HG03457 (cell line): ENCODE measurements around the gene JPH3.

Source experiments
- ATAC-seq: cut with Tn5 transposase; IDR thresholded peaks from one replicate; pipeline ENCODE4 v1.9.1; 2021; ENCODE audit warnings: moderate number of reproducible peaks; ENCODE audit not compliant: unreplicated experiment

JPH3 gene

DNA sequence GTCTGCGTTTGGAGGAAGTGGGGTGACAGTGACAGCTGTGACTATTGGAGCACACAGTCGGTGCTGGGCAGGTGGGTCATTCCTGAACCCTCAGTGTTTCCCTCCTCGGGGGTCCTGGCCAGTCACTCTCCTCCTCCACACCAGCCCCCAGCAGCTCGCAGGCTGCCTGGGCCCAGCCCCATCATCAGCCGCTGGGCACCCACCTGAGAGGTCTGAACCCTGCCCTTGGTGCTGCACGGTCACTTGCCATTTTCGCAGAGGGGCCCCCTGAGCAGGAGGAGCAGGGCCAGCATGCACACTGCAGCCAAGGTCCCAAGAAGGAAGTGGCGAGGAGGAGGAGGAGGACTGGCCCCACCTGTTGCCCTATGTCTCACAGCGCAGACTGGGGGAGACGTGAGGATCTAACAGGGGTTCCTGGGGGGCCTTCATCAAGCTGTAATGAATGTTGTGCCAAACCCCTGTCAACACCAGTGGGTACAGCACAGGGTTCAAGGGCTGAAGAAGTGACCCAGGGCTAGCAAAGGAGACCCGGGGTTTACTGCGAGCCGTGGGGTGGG lies 23.0 kb downstream of the JPH3 start:
- no peak for ATAC-seq

- no peak for ATAC-seq
Measured at GRCh38 chr16:87626401-87626800, 24.1 kb downstream of the JPH3 start.

DNA sequence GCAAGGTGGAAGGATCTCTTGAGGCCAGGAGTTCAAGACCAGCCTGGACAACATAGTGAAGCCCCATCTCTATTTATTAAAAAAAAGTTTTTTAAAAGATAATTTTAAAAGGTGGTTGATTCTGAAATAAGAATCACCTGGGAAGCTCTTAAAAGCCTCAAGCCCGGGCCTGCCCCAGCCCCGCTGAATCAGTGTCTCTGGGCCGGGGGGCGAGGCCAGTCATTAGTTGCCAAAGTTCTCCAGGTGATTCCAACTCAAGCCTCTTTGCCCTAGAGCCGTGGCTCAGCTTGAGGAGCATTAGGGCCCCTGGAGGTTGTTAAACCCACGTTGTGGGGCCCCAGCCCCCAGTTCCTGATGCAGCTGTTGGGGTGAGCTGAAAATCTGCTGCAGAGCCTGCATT lies 24.6 kb downstream of the JPH3 start:
- no peak for ATAC-seq

- ATAC-seq, result no peak
Measured at GRCh38 chr16:87627542-87628245, 25.4 kb downstream of the JPH3 start.

DNA sequence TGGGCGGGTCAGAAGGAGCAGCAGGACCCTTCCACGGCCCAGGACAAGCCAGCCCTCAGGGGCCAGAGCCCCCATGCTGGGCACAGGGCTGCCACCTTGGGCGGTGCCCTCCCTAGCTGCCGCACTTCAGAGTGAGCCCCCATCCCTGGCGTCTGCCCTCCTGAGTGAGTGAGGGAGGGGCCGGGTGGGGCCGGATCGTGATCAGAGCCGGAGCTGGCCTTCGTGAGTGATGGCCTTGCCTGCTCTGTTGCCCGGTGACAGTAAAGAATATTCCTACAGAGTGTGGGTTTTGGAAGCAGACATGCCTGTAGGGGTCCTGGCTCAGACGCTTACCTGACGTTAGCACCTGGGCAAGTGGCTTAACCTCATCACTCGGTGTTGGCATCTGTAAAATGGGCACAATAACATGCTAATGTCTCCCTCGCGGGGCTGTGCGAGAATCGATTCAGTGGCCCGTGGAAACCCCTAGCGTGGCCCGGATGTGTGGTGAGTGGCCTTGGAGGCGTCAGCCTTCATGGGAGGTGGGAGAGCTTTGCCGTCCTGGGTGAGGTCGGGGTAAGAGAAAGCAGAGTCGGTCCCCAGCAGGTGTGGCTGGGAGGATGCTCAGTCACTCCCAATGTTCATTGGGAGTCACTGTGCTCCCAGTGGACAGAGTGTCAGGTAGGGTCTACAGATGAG lies 26.1 kb downstream of the JPH3 start:
- ATAC-seq, result no peak

GRCh38 chr16:87628940-87629339 lies 26.6 kb downstream of the JPH3 start:
- no peak for ATAC-seq

DNA sequence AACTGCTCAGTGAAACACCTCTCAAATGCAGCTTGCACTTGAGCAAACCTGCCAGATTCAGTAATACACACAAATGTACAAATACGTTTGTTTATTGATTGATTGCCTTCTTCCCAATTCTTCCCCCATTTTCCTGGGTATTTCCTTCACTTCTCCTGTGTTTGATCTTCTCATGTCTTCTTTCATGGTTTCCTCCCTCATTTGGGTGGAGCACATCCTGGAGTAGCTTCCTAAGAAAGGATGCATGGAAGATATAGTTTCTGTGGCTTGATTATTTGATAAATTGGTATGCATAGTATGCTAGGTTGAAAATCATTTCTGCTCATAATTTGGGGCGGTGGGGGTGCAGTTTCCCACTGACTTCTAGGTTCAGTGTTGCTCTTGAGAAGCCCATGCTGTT lies 28.8 kb downstream of the JPH3 start:
- no peak for ATAC-seq

- ATAC-seq, result no peak
Measured at GRCh38 chr16:87634411-87634810, 32.1 kb downstream of the JPH3 start.

DNA sequence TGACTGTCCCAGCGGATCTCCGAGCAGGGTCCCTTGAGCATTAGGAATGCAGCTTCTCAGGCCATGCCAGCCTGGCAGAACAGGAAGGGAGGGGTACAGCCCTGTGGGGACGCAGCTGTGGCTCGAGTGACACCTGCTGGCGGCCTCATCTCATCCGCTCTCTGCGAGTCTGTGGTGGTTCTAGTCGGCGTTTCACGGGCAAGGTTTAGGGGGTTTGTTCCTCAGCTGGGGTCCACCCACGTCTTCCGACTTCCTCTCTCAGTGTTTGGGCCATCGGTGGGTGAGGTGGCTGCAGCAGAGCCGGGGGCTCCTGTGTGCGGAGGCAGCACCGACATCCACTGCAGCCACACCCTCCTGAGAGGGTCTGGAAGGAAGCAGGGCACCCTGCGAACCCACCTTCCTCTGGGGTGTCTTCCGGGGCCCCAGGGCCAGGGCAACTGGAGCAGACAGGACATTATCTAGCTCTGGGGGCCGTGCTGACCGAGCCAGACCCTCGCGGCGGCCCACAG lies 33.3 kb downstream of the JPH3 start:
- no peak for ATAC-seq

DNA sequence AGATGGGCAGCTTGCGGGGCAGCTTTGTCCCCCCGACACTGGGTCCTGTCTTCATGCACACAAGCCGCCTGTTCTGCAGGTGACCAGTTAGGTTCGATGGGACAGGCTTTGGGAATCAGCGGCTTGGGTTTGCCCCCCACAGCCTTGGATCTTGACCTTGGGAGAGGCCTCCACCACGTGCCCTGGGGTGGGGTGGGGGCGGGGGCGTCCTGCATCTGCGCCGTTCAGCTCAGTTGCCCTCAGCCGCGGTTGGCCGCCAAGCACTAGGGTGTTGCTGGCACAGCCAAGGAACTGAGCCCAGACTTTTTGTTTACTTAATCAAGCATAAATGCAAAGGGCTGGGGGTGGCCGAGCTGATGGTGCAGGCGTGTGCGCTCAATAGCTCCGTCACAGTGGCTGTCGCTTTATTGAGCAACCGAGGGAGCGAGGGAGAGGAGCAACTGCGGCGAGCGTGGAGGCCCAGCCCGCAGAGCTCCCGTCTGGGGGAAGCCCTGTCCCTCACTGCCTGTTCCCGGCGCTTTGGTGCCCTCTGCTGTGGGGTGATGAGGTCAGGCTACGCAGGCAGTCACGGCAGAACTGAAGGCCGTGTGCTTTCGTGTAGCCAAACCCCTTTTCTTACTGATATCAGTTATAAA lies 33.9 kb downstream of the JPH3 start:
- ATAC-seq, result no peak

DNA sequence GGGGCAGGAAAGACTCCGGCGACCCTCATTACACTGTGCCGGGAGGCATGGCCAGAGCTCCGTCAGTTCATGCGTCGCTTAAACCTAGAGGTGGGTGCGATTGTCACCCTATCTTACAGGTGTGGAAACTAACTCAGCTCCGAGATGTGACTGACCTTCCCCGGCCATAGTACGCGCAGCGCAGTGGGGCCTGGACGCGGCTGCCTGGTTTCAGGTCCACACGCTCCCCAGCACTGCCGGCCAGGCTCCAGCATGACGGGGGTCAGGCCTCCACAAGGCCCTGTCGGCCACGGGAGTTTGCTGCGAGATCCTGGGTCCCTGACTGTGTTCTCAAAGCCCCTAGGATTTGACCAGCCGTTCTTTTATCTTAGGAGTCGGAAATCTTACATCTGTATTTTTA lies 34.4 kb downstream of the JPH3 start:
- ATAC-seq, result no peak

DNA sequence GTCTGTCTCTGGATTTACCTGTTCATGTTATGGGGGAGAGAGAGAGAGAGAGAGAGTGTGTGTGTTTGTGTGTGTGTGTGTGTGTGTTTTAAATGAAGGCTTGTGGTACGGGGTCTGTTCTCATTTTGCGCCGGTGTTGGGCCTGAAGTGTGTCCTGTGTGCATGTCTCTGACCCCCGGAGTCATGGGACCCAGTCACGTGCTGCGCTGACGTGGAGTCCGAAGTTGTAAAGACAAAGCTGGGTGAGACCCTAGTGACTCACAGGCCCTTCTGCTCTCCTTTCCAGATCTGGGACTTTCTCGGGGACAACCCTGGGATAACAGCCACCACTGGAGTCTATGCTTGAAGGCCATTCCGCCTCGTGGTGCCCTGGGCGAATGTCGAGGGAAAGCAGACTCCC lies 35.0 kb downstream of the JPH3 start:
- ATAC-seq, result no peak

- no peak for ATAC-seq
Measured at GRCh38 chr16:87638736-87639135, 36.4 kb downstream of the JPH3 start.

- no peak for ATAC-seq
Measured at GRCh38 chr16:87641721-87642120, 39.4 kb downstream of the JPH3 start.

DNA sequence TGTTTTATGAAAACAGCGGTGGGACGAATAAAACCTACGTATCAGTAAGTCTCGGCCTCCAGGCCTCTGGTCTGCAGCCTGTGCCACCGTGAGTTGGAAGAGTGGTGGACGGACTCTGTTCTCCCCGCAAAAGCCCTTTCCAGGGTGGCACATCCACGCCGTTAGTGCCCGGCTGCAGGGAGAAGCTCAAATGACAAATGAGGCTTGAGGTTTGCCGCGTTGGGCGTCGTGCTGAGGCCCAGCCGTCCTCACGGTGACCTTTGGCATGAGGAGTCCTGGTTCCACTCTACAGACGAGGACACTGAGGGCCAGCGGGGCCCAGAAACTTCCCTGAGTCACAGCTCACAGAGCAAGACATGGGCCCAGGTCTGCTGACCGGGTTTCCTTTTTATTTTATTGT lies 40.2 kb downstream of the JPH3 start:
- no peak for ATAC-seq

DNA sequence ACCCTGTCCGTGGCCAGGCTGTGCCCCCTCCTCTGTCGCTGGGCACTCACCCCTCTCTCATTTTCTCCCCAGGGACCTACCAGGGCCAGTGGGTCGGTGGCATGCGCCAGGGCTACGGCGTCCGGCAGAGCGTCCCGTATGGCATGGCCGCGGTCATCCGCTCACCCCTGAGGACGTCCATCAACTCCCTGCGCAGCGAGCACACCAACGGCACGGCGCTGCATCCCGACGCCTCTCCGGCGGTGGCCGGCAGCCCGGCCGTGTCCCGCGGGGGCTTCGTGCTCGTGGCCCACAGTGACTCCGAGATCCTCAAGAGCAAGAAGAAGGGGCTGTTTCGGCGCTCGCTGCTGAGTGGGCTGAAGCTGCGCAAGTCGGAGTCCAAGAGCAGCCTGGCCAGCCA lies 41.9 kb downstream of the JPH3 start:
- ATAC-seq, result no peak

GRCh38 chr16:87644596-87644995 lies 42.3 kb downstream of the JPH3 start:
- ATAC-seq, result no peak

DNA sequence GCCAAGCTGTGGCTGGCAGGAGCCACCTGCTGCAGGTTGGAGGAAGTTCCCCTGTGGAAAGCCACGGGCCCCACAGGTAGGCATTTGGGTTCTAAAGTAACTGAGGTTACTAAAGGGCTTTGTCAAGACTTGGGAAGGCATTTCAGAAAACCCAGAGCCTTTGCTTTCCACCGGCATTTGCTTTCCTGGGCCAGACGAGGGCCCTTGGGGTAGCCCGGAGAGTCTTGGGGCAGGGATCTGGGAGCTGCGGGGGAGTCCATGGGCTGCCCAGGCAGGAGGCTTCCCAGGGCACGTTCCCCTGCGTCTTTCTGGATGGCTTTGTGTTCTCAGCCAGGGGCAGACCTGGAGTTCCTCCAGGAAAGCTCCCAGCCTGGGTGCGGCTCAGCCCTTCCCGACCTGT lies 43.5 kb downstream of the JPH3 start:
- no peak for ATAC-seq

DNA sequence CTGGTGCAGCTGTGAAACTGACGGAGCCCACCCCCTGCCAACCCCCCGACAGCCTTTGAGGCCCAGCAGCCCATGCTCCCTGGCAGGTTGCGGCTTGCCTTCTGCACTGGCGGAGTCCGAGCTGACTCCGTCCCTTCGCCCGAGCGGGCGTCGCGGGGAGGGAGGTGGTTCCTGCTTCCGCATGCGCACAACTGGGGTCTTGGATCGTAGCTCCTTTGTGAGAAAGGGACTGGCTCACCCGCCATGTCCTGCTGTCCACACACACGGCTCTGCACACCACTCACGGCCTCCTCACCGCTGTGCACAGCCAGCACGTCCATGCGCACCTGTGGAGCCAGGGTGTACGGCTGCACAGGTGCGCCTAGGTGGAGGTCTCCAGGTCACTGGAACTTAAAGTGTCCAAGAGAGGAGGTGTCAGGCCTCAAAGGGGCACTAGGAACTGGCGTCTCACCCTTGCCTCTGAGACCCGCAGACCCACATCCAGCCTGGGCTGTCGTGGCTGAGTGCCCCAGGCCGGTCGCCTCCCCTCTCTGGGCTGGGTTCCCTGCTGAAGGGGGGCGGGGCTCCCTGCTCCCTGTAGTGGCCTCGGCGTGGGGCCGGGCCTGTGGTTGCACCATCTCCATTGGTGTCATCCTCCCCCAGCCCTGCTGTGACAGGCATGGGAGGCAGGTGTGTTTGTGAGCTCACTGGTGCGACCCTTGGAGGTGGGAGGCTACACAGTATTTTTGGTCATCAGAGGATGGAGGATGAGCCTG lies 45.3 kb downstream of the JPH3 start:
- no peak for ATAC-seq

- ATAC-seq, result no peak
Measured at GRCh38 chr16:87648236-87648635, 45.9 kb downstream of the JPH3 start.
